PC-3 (cell line): ENCODE results near the gene CALN1.

ENCODE experiments used
- CTCF ChIP-seq: fragments of 300-600 bp; sonication (generic); conservative IDR thresholded peaks from 2 replicates; pipeline ENCODE4 v1.5.1; 2017; ENCODE audit warnings: antibody characterized with exemption, low read depth, mild to moderate bottlenecking, low read length
- EZH2 ChIP-seq: fragments of 300-600 bp; sonication (generic); IDR thresholded peaks from one replicate; pipeline ENCODE4 v1.6.1; 2017; ENCODE audit warnings: antibody characterized with exemption, mild to moderate bottlenecking, low read length; ENCODE audit not compliant: unreplicated experiment

- no peak for TF ChIP-seq CTCF
- TF ChIP-seq EZH2, result no peak
Observed at GRCh38 chr7:71775648-71776047, 636.5 kb downstream of the CALN1 start.
